GM18907 (cell line): ENCODE results near the gene PCID2.

Source experiments
- ATAC-seq: cut with Tn5 transposase; IDR thresholded peaks from one replicate; pipeline ENCODE4 v1.9.1; 2021; ENCODE audit warnings: mild to moderate bottlenecking, moderate library complexity; ENCODE audit not compliant: unreplicated experiment

Gene PCID2

GRCh38 chr13:113129921-113130750 is 78.3 kb downstream of the PCID2 start:
- ATAC-seq, result no peak

- no peak for ATAC-seq
Measured at GRCh38 chr13:113129480-113129879, 79.0 kb downstream of the PCID2 start.
